WI38 (cell line): Measurements from ENCODE around the gene TRIM33.

Experiments used
- H3K4me3 ChIP-seq: 2 replicates; pipeline ENCODE4 v1.5.1; 2011; ENCODE audit warnings: low read depth, mild to moderate bottlenecking, control low read depth, low read length
- TF ChIP-seq, protein P1 (sequence below): IDR thresholded peaks from 2 replicates; pipeline ENCODE4 v1.5.1; 2012; ENCODE audit warnings: low read depth, mild to moderate bottlenecking, control low read depth, low read length

TRIM33 gene

DNA sequence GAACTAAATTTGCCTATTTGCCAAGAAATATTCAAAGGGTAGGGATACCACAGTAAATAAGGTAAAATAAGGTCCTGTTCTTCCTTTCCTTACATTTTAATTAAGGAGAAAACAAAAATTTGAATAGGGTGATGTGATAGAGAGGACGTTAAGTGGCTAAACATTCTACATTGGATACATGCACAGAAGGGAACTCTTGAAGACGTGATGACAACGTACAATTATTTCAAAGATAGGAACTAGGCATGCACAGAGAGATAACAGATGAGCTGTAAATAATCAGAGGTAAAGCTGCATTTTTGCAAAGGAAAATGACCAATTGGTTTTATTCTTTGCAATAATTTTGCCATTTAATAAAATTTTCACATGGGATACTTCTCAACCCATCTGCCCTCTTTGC lies 69.7 kb downstream of the TRIM33 start:
- TF ChIP-seq, protein P1, sequence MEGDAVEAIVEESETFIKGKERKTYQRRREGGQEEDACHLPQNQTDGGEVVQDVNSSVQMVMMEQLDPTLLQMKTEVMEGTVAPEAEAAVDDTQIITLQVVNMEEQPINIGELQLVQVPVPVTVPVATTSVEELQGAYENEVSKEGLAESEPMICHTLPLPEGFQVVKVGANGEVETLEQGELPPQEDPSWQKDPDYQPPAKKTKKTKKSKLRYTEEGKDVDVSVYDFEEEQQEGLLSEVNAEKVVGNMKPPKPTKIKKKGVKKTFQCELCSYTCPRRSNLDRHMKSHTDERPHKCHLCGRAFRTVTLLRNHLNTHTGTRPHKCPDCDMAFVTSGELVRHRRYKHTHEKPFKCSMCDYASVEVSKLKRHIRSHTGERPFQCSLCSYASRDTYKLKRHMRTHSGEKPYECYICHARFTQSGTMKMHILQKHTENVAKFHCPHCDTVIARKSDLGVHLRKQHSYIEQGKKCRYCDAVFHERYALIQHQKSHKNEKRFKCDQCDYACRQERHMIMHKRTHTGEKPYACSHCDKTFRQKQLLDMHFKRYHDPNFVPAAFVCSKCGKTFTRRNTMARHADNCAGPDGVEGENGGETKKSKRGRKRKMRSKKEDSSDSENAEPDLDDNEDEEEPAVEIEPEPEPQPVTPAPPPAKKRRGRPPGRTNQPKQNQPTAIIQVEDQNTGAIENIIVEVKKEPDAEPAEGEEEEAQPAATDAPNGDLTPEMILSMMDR: no peak
- H3K4me3 ChIP-seq: no peak overlapping the region

DNA sequence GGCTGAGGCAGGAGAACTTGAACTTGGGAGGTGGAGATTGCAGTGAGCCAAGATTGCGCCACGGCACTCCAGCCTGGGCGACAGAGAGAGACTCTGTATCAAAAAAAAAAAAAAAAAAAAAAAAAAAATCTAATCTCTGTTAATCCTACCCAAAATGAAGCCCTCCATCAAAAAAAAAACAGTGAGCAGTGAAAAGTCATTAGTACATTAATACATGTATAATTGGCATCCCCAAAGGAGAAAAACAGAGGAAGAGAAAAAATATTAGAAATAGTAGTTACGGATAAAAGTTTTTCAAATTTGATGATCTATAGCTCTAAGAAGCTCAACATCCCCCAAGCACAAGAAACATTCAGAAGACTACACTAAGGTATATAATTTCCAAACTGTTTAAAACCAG lies 71.6 kb downstream of the TRIM33 start:
- no peak overlapping the region for H3K4me3 ChIP-seq
- TF ChIP-seq, protein P1: no peak

DNA sequence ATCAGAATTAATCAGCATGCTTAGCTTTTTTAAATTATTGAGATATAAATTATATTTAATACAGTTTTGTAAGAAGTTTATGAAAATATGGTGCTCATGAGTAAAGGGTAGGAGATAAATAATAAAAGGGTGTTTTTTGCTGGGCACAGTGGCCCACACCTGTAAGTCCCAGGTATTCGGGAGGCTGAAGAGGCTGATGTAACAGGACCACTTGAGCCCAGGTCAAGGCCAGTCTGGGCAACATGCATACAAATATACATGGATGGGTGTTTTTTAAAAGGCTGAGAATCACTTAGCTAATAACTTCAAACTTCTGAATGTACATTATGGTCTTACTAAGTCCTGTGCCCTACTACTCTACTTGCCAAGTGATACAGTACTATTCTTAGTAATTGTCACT lies 73.2 kb downstream of the TRIM33 start:
- TF ChIP-seq, protein P1: no peak
- H3K4me3 ChIP-seq: no peak overlapping the region

DNA sequence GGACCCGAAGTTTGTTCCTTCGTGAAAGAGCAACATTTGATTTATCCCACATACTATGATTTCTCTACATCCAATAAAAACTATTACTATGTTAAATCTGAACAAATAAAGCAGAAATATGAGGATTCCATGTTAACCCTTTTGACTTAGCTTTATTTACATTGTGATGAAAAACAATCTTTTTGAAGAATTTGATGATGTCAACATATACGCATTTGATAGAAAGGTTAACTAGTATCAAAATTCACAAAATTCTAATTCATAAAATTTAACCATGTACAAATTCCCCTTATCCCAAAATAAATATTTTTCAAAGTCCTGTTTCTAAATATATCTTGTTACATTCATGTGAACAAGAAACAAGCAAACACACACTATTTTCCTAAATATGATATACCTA lies 74.2 kb downstream of the TRIM33 start:
- TF ChIP-seq, protein P1: no peak
- H3K4me3 ChIP-seq: no peak overlapping the region

DNA sequence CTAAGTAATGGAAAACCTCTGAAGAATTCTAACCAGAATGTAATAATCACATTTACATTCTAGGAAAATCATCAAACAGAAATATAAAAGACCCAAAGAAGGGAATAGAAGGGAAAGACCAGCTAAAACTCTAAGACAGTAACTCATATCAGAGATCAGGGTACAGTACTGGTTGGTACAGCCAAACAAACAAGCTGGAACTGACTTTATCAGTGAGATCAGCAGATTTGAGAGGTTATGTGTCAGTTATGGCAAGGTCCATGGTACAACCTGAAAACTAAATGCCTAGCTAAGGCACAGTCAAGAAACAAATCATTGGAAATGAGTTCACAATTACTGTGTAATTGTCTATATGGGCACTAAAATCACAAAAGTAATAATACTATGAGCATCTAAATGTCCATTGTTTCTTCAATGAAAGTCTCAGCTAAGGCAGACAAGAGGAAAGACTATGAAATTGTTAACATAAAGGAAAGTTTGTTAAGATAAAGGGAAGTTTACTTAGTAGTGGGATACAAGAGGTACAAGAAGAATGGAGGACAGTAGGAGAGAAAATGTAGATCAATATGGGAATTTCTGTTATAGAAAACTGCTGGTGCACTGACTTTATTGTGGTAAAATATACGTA lies 75.8 kb downstream of the TRIM33 start:
- TF ChIP-seq, protein P1: no peak
- no peak overlapping the region for H3K4me3 ChIP-seq

DNA sequence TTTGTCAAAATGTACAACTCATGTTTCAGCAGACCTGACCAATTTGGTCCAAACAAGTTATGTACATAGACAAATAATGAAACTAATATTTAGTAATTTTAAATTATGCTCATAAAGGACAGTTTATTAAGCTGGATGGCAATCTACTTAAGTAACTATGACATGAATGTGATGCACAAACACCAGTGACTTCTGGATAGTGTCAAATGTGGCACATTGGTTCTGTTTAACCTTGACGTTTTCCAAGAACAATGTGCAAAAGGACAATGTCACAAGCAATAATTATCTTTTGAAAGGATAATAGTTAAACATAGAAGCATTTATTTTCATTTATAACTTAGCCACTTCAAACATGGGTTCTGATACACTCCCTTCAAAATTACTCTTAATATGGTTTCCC lies 80.0 kb downstream of the TRIM33 start:
- no peak overlapping the region for H3K4me3 ChIP-seq
- TF ChIP-seq, protein P1: no peak

DNA sequence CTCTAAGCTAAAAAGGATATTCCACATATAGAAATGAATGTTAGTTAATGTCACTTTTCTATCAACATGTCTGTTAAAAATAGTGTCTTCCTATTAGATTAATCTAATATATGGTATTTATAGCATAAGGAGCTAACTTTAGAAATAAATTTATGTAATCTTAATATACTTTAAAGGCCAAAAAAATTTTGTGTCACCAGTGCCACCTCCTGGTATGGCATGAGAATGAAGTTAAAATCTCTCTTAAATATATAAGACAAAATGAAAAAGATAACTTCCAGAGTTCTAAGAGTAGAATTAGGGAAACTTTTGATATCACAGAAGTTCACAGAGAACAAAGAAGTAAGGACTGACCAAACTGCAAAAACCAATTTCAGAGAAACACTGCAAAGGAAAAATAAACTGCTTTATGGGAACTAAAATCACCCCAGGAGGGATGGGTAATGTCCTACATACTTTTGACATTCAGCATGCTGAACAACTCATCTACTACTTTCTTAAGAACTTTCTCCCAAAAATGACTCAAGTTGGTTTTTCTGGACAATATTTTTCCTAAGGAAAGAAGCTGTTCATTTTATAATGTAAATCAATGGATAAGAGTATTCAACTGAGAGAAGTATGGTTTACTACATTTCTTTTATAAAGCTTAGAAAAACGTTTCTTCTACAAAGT lies 82.8 kb downstream of the TRIM33 start:
- TF ChIP-seq, protein P1: no peak
- no peak overlapping the region for H3K4me3 ChIP-seq
